ENCODE measurements around the gene FAU.

The FAU gene

DNA sequence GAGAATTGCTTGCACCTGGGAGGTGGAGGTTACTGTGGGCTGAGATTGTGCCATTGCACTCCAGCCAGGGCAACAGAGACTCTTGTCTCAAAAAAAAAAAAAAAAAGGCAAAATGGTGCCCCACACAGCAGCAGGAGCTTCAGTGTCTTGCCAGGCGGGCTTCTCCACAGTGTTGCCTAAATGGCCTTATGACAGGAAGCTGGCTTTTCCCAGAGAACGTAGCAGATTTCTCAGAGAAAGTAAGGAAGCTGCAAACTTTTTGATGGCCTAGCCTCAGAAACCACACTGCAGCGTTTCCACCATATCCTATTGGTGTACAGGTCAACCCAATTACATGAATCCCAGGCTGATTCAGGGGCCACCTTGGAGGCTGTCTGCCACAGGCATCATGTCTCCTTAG lies 35.4 kb upstream of the FAU start:
- TF ChIP-seq SIN3A (IDR thresholded peaks at IDR 0.05; ENCODE audit: borderline replicate concordance, insufficient read depth, low read length) = no peak
- TF ChIP-seq FOXP2 (optimal IDR thresholded peaks at IDR 0.05; ENCODE audit: borderline replicate concordance, extremely low read depth, extremely low read length, insufficient read depth) = no peak
- TF ChIP-seq, protein P1, sequence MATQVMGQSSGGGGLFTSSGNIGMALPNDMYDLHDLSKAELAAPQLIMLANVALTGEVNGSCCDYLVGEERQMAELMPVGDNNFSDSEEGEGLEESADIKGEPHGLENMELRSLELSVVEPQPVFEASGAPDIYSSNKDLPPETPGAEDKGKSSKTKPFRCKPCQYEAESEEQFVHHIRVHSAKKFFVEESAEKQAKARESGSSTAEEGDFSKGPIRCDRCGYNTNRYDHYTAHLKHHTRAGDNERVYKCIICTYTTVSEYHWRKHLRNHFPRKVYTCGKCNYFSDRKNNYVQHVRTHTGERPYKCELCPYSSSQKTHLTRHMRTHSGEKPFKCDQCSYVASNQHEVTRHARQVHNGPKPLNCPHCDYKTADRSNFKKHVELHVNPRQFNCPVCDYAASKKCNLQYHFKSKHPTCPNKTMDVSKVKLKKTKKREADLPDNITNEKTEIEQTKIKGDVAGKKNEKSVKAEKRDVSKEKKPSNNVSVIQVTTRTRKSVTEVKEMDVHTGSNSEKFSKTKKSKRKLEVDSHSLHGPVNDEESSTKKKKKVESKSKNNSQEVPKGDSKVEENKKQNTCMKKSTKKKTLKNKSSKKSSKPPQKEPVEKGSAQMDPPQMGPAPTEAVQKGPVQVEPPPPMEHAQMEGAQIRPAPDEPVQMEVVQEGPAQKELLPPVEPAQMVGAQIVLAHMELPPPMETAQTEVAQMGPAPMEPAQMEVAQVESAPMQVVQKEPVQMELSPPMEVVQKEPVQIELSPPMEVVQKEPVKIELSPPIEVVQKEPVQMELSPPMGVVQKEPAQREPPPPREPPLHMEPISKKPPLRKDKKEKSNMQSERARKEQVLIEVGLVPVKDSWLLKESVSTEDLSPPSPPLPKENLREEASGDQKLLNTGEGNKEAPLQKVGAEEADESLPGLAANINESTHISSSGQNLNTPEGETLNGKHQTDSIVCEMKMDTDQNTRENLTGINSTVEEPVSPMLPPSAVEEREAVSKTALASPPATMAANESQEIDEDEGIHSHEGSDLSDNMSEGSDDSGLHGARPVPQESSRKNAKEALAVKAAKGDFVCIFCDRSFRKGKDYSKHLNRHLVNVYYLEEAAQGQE (IDR thresholded peaks at IDR 0.05; ENCODE audit: insufficient read depth in 1 of 2, low read depth in 2 of 2, low read length in 2 of 2) = no peak
- no peak for TF ChIP-seq TAF1 (IDR thresholded peaks at IDR 0.05; ENCODE audit: borderline replicate concordance, insufficient read depth, low read length)
- no peak for TF ChIP-seq POLR2AphosphoS5 (IDR thresholded peaks at IDR 0.05; ENCODE audit: low read depth, low read length)

DNA sequence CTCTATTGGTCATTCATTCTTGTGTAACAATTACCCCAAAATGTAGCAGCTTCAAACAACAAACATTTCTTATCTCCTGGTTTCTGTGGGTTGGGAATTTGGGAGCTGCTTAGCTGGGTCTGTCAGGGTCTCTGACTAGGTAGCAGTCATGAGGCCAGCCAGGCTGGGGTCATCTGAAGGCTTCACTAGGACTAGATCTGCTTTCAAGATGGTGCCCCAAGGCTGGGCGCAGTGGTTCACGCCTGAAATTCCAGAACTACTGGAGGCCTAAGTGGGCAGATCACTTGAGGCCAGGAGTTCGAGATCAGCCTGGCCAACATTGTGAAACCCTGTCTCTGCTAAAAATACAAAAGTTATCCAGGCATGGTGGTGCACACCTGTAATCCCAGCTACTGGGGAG lies 35.0 kb upstream of the FAU start:
- TF ChIP-seq TAF1 (IDR thresholded peaks at IDR 0.05; ENCODE audit: borderline replicate concordance, insufficient read depth, low read length) (no peak), SIN3A (IDR thresholded peaks at IDR 0.05; ENCODE audit: borderline replicate concordance, insufficient read depth, low read length) (no peak), POLR2AphosphoS5 (IDR thresholded peaks at IDR 0.05; ENCODE audit: low read depth, low read length) (no peak), FOXP2 (optimal IDR thresholded peaks at IDR 0.05; ENCODE audit: borderline replicate concordance, extremely low read depth, extremely low read length, insufficient read depth) (no peak)
- TF ChIP-seq, protein P1 (IDR thresholded peaks at IDR 0.05; ENCODE audit: insufficient read depth in 1 of 2, low read depth in 2 of 2, low read length in 2 of 2) = no peak

DNA sequence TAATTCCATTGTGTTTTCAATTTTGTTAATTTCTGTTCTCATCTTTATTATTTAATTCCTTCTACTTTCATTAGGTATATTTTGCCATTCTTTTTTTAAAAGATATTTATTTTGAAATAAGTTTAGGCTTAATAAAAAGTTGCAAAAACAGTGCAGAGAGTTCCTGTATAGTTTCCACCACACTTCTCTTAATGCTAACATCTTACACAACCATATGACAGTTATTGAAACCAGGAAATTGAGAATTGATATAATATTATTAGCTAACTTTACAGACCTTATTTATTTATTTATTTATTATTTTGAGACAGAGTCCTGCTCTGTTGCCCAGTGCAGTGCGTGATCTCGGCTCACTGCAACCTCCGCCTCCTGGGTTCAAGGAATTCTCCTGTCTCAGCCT lies 34.3 kb upstream of the FAU start:
- TF ChIP-seq TAF1 (IDR thresholded peaks at IDR 0.05; ENCODE audit: borderline replicate concordance, insufficient read depth, low read length) (no peak), POLR2AphosphoS5 (IDR thresholded peaks at IDR 0.05; ENCODE audit: low read depth, low read length) (no peak), SIN3A (IDR thresholded peaks at IDR 0.05; ENCODE audit: borderline replicate concordance, insufficient read depth, low read length) (no peak), FOXP2 (optimal IDR thresholded peaks at IDR 0.05; ENCODE audit: borderline replicate concordance, extremely low read depth, extremely low read length, insufficient read depth) (no peak)
- TF ChIP-seq, protein P1 (IDR thresholded peaks at IDR 0.05; ENCODE audit: insufficient read depth in 1 of 2, low read depth in 2 of 2, low read length in 2 of 2) = no peak

DNA sequence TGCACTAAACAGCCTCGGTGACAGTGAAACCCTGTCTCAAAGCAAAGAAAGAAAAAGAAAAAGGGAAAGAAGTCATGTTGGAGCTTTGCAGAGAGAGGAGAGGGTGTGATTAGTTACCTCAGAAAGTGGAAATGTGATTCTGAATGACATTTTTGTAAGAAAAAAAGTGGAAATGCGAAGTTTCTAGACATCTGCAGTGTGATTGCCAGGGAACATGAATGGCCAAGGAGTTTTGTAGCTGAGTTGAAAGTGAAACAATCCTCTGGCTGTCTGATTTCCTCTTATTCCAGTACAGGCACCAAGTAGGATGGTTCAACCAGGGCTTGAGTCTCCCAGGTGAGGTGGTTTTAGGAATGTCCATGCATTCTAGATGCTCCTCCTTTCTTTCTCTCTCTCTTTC lies 30.2 kb upstream of the FAU start:
- TF ChIP-seq FOXP2 (optimal IDR thresholded peaks at IDR 0.05; ENCODE audit: borderline replicate concordance, extremely low read depth, extremely low read length, insufficient read depth) (no peak), POLR2AphosphoS5 (IDR thresholded peaks at IDR 0.05; ENCODE audit: low read depth, low read length) (no peak), TAF1 (IDR thresholded peaks at IDR 0.05; ENCODE audit: borderline replicate concordance, insufficient read depth, low read length) (no peak), SIN3A (IDR thresholded peaks at IDR 0.05; ENCODE audit: borderline replicate concordance, insufficient read depth, low read length) (no peak)
- TF ChIP-seq, protein P1 (IDR thresholded peaks at IDR 0.05; ENCODE audit: insufficient read depth in 1 of 2, low read depth in 2 of 2, low read length in 2 of 2) = no peak
